ENCODE data around the gene C2orf81. TPM values are rescaled to one million over a fixed set of nuclear protein-coding genes. Genes with fewer than 3 reads are reported as not detected.

C2orf81 gene
- total and polyA plus RNA-seq, 4 donors, result 1.2 to 5.9 (median 5.3) TPM

DNA sequence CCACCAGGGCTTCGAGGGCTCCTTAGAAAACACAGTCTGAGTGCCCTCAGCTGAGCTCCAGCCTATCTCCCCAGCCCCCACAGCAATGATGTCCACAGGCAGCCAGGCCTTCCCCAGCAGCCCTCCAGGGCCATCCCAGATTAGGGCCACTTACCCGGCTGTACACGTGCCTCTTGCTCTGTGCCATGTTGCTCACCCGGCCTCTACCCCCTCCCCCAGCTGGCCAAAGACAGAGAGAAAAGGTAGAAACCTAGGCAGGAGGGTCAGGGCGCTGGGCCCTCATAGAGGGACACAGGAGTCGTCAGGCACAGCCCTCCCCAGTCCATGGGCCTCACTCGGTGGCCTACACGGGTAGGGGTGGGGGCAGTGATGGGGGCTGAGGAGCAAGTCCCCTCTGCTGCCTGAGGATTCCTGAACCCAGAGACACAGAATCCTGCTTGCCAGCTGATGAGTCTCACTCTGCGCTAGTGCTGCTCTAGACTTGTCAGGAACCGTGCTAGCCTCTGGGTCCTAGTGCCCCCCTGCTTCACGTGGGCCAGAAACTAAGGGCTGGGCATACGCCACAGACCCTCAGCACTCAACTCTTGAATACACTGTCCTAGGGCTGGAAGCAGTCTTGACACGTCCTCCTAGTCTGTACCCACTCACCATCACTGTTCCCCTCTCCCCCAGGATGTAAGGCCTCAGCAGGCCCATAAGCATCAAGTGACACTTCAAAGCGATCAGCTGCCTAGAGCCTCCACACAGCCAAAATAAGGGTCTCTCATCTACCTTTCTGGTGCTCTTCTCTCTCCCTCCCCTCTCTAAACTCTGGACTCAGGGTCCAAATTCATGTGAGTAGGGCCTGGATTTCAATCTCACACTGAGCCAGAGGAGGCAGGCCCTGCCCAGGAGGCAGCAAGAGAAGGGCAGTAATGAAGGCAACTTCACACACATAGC lies 41.3 kb downstream of the C2orf81 start, which contains the start of gene DCTN1:
TSS of gene DCTN1 (minus strand) at position 461 of the 939 bp plus-strand sequence. CDS start at position 187, 274 bp downstream.
- Histone ChIP-seq H3K27me3 (ENCODE audit: control insufficient read depth, insufficient read depth, low read length) (no peaks in the 10 kb centered on the region), H3K4me3 (ENCODE audit: low read depth, low read length) (peak within 1 kb of the TSS; percentile 38), H3K4me1 (ENCODE audit: control insufficient read depth, insufficient read depth, low read length) (peaks cover 33% of the 10 kb centered on the region), H3K9me3 (ENCODE audit: control insufficient read depth, insufficient read depth, low read length) (no peaks in the 10 kb centered on the region), H3K36me3 (ENCODE audit: control insufficient read depth, insufficient read depth, low read length) (peaks cover 27% of the 10 kb centered on the region), H3K27ac (ENCODE audit: low read depth, low read length) (no peak within 1 kb of the TSS)
- 13% methylated on average over 12 of the region's 14 CpGs for WGBS (ENCODE audit: insufficient coverage)
- DNase-seq (ENCODE audit: low read depth in 4 of 6, low spot score in 6 of 6), result peak; percentile 61 to 92 (median 72)

DNA sequence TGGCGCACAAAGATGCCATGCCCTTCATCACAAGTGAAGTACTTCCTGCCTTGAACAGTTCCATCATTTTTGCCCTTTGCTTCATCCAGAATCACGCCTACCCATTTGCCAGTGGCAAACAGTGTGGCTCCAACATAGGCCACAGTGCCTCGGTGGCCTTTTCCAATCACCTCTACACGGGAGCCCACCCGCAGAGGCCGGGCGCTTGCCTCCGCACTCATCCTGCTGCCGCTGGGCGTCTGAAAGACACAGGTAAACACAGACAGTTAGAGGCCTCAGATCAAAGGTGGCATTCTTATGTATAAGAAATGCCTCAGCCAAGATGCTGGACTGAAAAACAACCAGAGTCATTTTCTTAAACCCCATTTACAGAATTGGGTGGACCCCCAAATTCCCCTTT lies 43.4 kb downstream of the C2orf81 start:
- H3K36me3 ChIP-seq (ENCODE audit: control insufficient read depth, insufficient read depth, low read length), result peaks cover 27% of the 10 kb centered on the region
- peaks cover 54% of the 10 kb centered on the region for H3K4me1 ChIP-seq (ENCODE audit: control insufficient read depth, insufficient read depth, low read length)
- no peaks in the 10 kb centered on the region for H3K27me3 ChIP-seq (ENCODE audit: control insufficient read depth, insufficient read depth, low read length)
- H3K9me3 ChIP-seq (ENCODE audit: control insufficient read depth, insufficient read depth, low read length), result no peaks in the 10 kb centered on the region
- no peak for DNase-seq (ENCODE audit: low read depth in 4 of 6, low spot score in 6 of 6)
- no peak overlapping the region for H3K27ac ChIP-seq (ENCODE audit: low read depth, low read length)
- H3K4me3 ChIP-seq (ENCODE audit: low read depth, low read length), result no peak overlapping the region
- 91% methylated on average over 6 of the region's 10 CpGs for WGBS (ENCODE audit: insufficient coverage)

DNA sequence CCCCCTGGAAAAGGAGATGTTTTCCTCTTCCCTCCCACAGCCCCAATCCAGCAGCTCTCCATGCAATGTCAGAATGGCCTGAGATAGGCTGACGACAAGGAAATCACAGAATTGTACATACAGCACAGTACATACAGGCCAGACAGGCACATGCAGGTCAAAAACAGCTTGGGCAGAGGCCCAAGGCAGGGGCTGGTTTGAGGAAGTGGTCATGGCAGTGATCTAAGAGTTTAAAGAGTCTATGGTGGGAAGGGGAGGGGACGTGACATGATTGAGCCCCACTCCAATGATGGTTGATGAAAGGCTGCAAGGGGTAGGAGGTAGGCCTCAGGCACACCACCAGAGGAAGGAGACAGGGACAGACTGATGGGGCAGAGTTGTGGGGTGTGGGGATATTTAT lies 45.6 kb downstream of the C2orf81 start:
- DNase-seq (ENCODE audit: low read depth in 4 of 6, low spot score in 6 of 6), result no peak
- no peak overlapping the region for H3K4me3 ChIP-seq (ENCODE audit: low read depth, low read length)
- H3K9me3 ChIP-seq (ENCODE audit: control insufficient read depth, insufficient read depth, low read length), result no peaks in the 10 kb centered on the region
- H3K27ac ChIP-seq (ENCODE audit: low read depth, low read length), result no peak overlapping the region
- H3K27me3 ChIP-seq (ENCODE audit: control insufficient read depth, insufficient read depth, low read length), result no peaks in the 10 kb centered on the region
- H3K4me1 ChIP-seq (ENCODE audit: control insufficient read depth, insufficient read depth, low read length), result peaks cover 62% of the 10 kb centered on the region
- WGBS (ENCODE audit: insufficient coverage), result 86% methylated on average over 1 of the region's 2 CpGs
- H3K36me3 ChIP-seq (ENCODE audit: control insufficient read depth, insufficient read depth, low read length), result peaks cover 44% of the 10 kb centered on the region

DNA sequence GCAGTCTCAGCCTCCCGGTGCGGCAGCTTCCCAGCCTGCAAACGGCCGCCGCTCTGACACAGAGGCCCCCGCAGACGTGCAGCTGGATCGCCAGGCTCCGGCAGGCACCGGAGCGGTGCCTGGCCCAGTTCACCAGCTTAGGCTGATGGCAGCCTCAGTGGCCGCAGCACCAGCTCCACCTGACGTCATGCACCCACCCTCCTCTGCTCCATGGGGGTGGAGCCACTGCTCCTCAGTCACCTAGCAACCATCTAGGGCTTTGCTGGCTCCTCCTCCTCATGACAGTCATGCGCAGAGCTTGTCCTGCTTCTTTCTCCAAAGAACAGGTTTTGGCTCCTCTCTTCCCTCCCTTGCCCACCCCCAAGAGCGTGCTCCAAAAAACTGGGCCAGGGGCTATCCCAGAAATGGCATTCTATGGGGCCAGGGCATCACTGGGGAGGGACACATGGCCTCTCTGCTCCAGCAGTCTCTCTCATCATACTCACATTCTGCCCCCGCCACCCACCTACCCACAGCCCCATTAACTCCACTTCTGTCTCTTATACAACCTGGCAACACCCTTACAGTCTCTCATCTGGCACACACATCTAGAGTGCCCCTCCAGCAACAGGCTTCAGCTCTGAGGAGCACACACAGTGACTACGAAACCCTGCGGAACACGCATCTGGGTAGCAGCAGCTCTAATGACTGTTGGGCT lies 46.8 kb downstream of the C2orf81 start:
- 31% methylated on average over 19 of the region's 19 CpGs for WGBS (ENCODE audit: insufficient coverage)
- H3K27ac ChIP-seq (ENCODE audit: low read depth, low read length), result peak overlapping the region; percentile 77
- peak; percentile 56 to 98 (median 86) for DNase-seq (ENCODE audit: low read depth in 4 of 6, low spot score in 6 of 6)
- peaks cover 55% of the 10 kb centered on the region for H3K36me3 ChIP-seq (ENCODE audit: control insufficient read depth, insufficient read depth, low read length)
- H3K4me3 ChIP-seq (ENCODE audit: low read depth, low read length), result peak overlapping the region; percentile 66
- H3K9me3 ChIP-seq (ENCODE audit: control insufficient read depth, insufficient read depth, low read length), result no peaks in the 10 kb centered on the region
- H3K27me3 ChIP-seq (ENCODE audit: control insufficient read depth, insufficient read depth, low read length), result no peaks in the 10 kb centered on the region
- peaks cover 50% of the 10 kb centered on the region for H3K4me1 ChIP-seq (ENCODE audit: control insufficient read depth, insufficient read depth, low read length)

DNA sequence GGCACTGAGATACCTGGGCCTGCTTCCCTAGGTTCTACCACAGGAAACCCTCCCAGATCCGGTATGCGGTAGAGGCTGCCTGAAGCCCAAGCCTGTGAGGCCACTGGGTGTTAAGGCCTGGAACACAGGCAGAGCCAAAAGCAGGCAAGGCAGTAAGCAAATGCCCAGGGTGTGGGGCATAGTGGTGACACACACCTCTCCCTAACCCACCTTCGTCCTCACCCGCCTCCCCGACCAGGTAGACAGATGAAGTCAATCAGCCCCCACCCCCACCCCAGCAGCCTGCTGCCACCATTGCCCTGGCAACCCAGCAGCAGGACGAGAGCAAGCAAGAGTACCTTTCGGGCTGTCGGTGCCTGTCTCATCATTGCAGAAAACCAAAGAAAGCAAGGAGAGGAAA lies 47.4 kb downstream of the C2orf81 start:
- H3K27me3 ChIP-seq (ENCODE audit: control insufficient read depth, insufficient read depth, low read length), result no peaks in the 10 kb centered on the region
- H3K36me3 ChIP-seq (ENCODE audit: control insufficient read depth, insufficient read depth, low read length), result peaks cover 62% of the 10 kb centered on the region
- 14% methylated on average over 5 of the region's 8 CpGs for WGBS (ENCODE audit: insufficient coverage)
- peak overlapping the region; percentile 77 for H3K27ac ChIP-seq (ENCODE audit: low read depth, low read length)
- H3K9me3 ChIP-seq (ENCODE audit: control insufficient read depth, insufficient read depth, low read length), result no peaks in the 10 kb centered on the region
- DNase-seq (ENCODE audit: low read depth in 4 of 6, low spot score in 6 of 6), result no peak
- peaks cover 46% of the 10 kb centered on the region for H3K4me1 ChIP-seq (ENCODE audit: control insufficient read depth, insufficient read depth, low read length)
- peak overlapping the region; percentile 66 for H3K4me3 ChIP-seq (ENCODE audit: low read depth, low read length)

DNA sequence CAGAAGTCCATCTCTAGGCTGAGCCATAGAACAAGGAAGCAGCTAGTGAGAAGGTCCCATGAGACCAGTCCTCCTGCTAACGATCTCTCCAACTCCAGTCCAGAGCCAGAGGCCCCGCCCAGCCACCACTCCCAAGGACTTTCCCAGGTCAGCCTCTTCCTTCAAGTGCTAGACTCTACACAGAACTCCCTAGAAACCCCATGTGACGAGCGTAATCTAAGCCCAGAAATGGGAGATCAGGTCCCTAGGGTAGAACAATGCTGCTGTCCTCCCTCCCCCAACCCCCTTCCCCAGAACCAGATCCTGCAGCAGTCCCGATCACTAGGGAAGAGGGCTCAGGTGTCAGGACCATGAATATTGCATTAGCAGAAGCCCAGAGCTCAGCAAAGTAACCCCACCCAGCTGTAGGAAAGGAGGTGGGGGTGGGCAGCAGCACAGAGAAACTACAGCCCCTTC lies 48.2 kb downstream of the C2orf81 start:
- Histone ChIP-seq H3K4me1 (ENCODE audit: control insufficient read depth, insufficient read depth, low read length) (peaks cover 46% of the 10 kb centered on the region), H3K9me3 (ENCODE audit: control insufficient read depth, insufficient read depth, low read length) (no peaks in the 10 kb centered on the region), H3K36me3 (ENCODE audit: control insufficient read depth, insufficient read depth, low read length) (peaks cover 69% of the 10 kb centered on the region), H3K27ac (ENCODE audit: low read depth, low read length) (no peak overlapping the region), H3K27me3 (ENCODE audit: control insufficient read depth, insufficient read depth, low read length) (no peaks in the 10 kb centered on the region), H3K4me3 (ENCODE audit: low read depth, low read length) (peak overlapping the region; percentile 66)
- WGBS (ENCODE audit: insufficient coverage), result 68% methylated on average over 2 of the region's 5 CpGs
- DNase-seq (ENCODE audit: low read depth in 4 of 6, low spot score in 6 of 6), result peak in 1 of 6 donors; percentile 16

DNA sequence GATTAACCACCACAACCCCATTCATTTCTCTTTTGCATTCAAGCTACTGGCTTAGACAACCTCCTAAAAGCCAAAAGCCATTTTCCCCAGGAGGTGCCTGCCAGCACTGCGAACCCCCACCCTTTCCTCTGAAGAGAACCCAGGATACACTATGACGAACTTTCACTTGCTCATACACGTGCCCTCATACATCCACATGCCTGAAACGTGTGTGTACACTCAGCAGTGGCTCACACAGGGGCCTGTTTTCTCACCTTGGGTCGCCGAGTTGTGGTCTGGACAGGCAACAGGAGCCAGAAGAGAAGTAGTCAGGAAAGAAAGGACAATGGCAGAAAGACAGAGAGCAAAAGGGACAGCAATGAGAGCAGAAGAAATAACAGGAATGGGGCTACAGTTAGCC lies 48.7 kb downstream of the C2orf81 start:
- H3K27ac ChIP-seq (ENCODE audit: low read depth, low read length), result no peak overlapping the region
- H3K4me3 ChIP-seq (ENCODE audit: low read depth, low read length), result no peak overlapping the region

DNA sequence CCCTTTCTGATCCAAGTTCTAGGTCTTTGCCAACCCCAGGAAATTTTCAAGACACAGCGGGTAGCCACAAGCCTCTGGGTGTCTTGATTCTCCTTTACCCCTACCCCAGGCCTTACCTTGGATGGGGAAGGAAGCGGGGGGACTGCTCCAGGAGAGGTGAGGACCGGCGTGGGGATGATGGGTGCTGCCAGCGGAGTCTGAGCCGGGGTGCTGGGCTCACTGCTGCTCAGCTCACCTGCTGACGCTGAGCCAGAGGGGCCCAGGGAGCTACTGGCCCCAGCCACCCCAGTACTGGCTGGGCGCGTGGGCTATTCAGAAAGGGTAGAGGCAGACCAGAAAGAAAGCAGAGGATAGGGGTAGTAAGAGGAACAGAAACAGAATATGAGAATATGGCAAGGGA lies 50.0 kb downstream of the C2orf81 start:
- H3K36me3 ChIP-seq (ENCODE audit: control insufficient read depth, insufficient read depth, low read length), result peaks cover 72% of the 10 kb centered on the region
- H3K27ac ChIP-seq (ENCODE audit: low read depth, low read length), result no peak overlapping the region
- no peak for DNase-seq (ENCODE audit: low read depth in 4 of 6, low spot score in 6 of 6)
- H3K4me3 ChIP-seq (ENCODE audit: low read depth, low read length), result no peak overlapping the region
- H3K9me3 ChIP-seq (ENCODE audit: control insufficient read depth, insufficient read depth, low read length), result no peaks in the 10 kb centered on the region
- H3K27me3 ChIP-seq (ENCODE audit: control insufficient read depth, insufficient read depth, low read length), result no peaks in the 10 kb centered on the region
- peaks cover 40% of the 10 kb centered on the region for H3K4me1 ChIP-seq (ENCODE audit: control insufficient read depth, insufficient read depth, low read length)
- WGBS (ENCODE audit: insufficient coverage), result 100% methylated on average over 8 of the region's 9 CpGs

More for the DNA sequence above, 48.7 kb downstream of the C2orf81 start:
- 94% methylated on average over 4 of the region's 6 CpGs for WGBS (ENCODE audit: insufficient coverage)
- no peaks in the 10 kb centered on the region for H3K9me3 ChIP-seq (ENCODE audit: control insufficient read depth, insufficient read depth, low read length)
- peaks cover 41% of the 10 kb centered on the region for H3K4me1 ChIP-seq (ENCODE audit: control insufficient read depth, insufficient read depth, low read length)
- no peaks in the 10 kb centered on the region for H3K27me3 ChIP-seq (ENCODE audit: control insufficient read depth, insufficient read depth, low read length)
- DNase-seq (ENCODE audit: low read depth in 4 of 6, low spot score in 6 of 6), result no peak
- peaks cover 70% of the 10 kb centered on the region for H3K36me3 ChIP-seq (ENCODE audit: control insufficient read depth, insufficient read depth, low read length)

DNA sequence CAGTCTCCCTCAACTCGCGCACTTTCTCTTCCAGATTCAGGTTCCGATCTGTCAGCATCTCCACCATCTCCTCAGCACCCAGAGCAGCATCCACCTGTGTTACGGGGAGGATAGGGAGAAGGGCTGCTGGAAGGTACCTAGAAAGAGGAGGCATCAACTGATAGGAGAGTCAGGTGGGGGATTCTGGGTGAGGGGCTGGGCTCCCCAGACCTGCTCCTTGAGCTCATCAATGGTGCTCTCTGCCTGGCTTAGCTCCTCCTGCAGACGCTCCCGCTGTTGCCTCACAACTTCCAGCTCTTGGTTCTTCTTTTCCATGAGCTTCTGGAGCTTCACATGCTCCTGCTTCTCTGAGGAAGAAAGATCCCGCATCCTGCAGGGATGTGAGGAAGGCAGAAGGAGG lies 51.4 kb downstream of the C2orf81 start:
- WGBS (ENCODE audit: insufficient coverage), result 94% methylated on average over 3 of the region's 7 CpGs
- H3K36me3 ChIP-seq (ENCODE audit: control insufficient read depth, insufficient read depth, low read length), result peaks cover 76% of the 10 kb centered on the region
- DNase-seq (ENCODE audit: low read depth in 4 of 6, low spot score in 6 of 6), result no peak
- peaks cover 29% of the 10 kb centered on the region for H3K4me1 ChIP-seq (ENCODE audit: control insufficient read depth, insufficient read depth, low read length)
- H3K27me3 ChIP-seq (ENCODE audit: control insufficient read depth, insufficient read depth, low read length), result no peaks in the 10 kb centered on the region
- H3K4me3 ChIP-seq (ENCODE audit: low read depth, low read length), result no peak overlapping the region
- H3K27ac ChIP-seq (ENCODE audit: low read depth, low read length), result no peak overlapping the region
- H3K9me3 ChIP-seq (ENCODE audit: control insufficient read depth, insufficient read depth, low read length), result no peaks in the 10 kb centered on the region

All from spinal cord (tissue), 10 donors.